ENCODE results near the gene BORCS5.

DNA sequence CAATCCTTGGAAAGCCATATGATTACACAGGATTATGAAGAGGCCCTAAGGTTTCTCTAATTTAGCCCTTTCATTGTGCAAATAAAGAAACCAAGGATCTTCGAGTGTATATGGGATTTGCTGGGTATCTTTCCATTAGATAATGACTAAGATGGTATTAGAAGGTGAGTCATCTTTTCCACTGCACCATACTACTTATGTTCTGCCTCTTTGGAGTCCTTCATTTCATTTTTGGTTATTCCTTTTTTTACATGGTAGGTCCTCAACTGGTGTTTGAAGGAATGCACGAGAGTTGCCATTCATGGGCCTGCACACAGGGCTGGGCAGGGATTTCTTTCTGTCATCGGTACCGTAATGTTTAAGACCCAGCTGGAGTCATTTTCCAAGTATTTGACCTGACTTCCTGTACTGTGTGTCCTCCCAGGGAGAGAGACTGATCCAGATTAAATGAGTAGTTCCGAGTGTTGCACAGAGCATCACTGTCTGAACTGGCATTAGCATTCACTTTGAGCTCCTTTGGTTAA, 85.7 kb downstream of the BORCS5 start:
- no peak for TF ChIP-seq EZH2phosphoT487 (IDR thresholded peaks at IDR 0.05; ENCODE audit: borderline replicate concordance)
- TF ChIP-seq, protein P1, sequence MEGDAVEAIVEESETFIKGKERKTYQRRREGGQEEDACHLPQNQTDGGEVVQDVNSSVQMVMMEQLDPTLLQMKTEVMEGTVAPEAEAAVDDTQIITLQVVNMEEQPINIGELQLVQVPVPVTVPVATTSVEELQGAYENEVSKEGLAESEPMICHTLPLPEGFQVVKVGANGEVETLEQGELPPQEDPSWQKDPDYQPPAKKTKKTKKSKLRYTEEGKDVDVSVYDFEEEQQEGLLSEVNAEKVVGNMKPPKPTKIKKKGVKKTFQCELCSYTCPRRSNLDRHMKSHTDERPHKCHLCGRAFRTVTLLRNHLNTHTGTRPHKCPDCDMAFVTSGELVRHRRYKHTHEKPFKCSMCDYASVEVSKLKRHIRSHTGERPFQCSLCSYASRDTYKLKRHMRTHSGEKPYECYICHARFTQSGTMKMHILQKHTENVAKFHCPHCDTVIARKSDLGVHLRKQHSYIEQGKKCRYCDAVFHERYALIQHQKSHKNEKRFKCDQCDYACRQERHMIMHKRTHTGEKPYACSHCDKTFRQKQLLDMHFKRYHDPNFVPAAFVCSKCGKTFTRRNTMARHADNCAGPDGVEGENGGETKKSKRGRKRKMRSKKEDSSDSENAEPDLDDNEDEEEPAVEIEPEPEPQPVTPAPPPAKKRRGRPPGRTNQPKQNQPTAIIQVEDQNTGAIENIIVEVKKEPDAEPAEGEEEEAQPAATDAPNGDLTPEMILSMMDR (conservative IDR thresholded peaks at IDR 0.05; ENCODE audit: low read length) = no peak

Data from Loucy (cell line).